HepG2 (cell line): ENCODE results near the gene MVP. TPM values are rescaled to one million over a fixed set of nuclear protein-coding genes. Genes with fewer than 3 reads are reported as not detected.

Experiments used
- ATAC-seq: fragments of 200-7000 bp; cut with Tn5 transposase; 3 replicates; pipeline ENCODE4 v1.9.1; 2020; ENCODE audit warnings: mild to moderate bottlenecking, moderate library complexity
- BruUV-seq: library from RNA; stranded (reverse); fragments of 400-500 nt; replicated peaks from 2 replicates; lab custom pipeline; 2021; lab: Mats Ljungman, UMichigan
- CTCF ChIA-PET: fragments of 300-600 bp; formaldehyde crosslinking; extraction: SDS; loops from one replicate; lab custom pipeline; 2021; ENCODE audit warnings: low total read pairs, inconsistent platforms, low intra/inter-chr PET ratio; lab: Yijun Ruan, JAX
- POLR2A ChIA-PET: fragments of 350-600 bp; sonication (Branson Sonifier 250); formaldehyde crosslinking; loops from one replicate; lab custom pipeline; 2020; ENCODE audit warnings: antibody characterized with exemption, inconsistent platforms; lab: Yijun Ruan, JAX
- DNase-seq: peaks from one replicate; pipeline ENCODE4 v3.0.0-alpha.2; 2015; ENCODE audit warnings: low spot score
- FAIRE-seq: peaks from 3 replicates; lab custom pipeline; 2011; peaks lifted over from hg19 to GRCh38; lab: Jason Lieb, UNC
- H2AFZ ChIP-seq: one replicate; pipeline ENCODE4 v1.6.1; 2011; ENCODE audit warnings: low read length, inconsistent platforms
- H3K27ac ChIP-seq: fragments of 300-600 bp; 3 replicates; pipeline ENCODE4 v1.8.0; 2011; ENCODE audit warnings: mixed run types, mild to moderate bottlenecking, mixed read lengths, low read length, inconsistent platforms; ENCODE audit not compliant: insufficient read depth; ENCODE audit errors: extremely low read length
- H3K27me3 ChIP-seq, 2 experiments: fragments of 200-600 bp in 1 of 2; 2 replicates in 1 of 2; 3 replicates in 1 of 2; pipeline versions ENCODE4 v1.6.0 to v1.8.0; 2011; ENCODE audit warnings: low read length in 2 of 2, mild to moderate bottlenecking in 2 of 2, moderate library complexity in 2 of 2, inconsistent platforms in 1 of 2; ENCODE audit not compliant: insufficient read depth in 2 of 2, control insufficient read depth in 1 of 2
- H3K36me3 ChIP-seq, 2 experiments: fragments of 200-600 bp in 1 of 2; replicated peaks in 1 of 2; 2 replicates in 1 of 2; 3 replicates in 1 of 2; pipeline versions ENCODE4 v1.5.1 to v1.8.0; 2011; ENCODE audit warnings: low read length in 2 of 2, inconsistent platforms in 1 of 2; ENCODE audit not compliant: insufficient read depth in 2 of 2, control insufficient read depth in 1 of 2
- H3K4me1 ChIP-seq: 2 replicates; pipeline ENCODE4 v1.5.1; 2012; ENCODE audit warnings: low read length, inconsistent platforms; ENCODE audit not compliant: insufficient read depth
- H3K4me2 ChIP-seq: 2 replicates; pipeline ENCODE4 v1.6.0; 2011; ENCODE audit warnings: low read depth, low read length, inconsistent platforms
- H3K4me3 ChIP-seq, 3 experiments: fragments of 200-600 bp in 1 of 3; sonication (generic), shearing (Covaris generic) in 1 of 3; replicated peaks in 1 of 3; 2 replicates each; pipeline ENCODE4 v1.5.1; 2011 to 2016; ENCODE audit warnings: low read length in 3 of 3, inconsistent platforms in 2 of 3, low read depth in 2 of 3, mild to moderate bottlenecking in 2 of 3, control low read depth in 1 of 3, mixed read lengths in 1 of 3; ENCODE audit not compliant: insufficient read depth in 1 of 3
- H3K79me2 ChIP-seq: one replicate; pipeline ENCODE4 v1.6.1; 2011; ENCODE audit warnings: low read length, inconsistent platforms; ENCODE audit not compliant: insufficient read depth
- H3K9ac ChIP-seq: 2 replicates; pipeline ENCODE4 v1.6.0; 2011; ENCODE audit warnings: mild to moderate bottlenecking, low read depth, low read length, inconsistent platforms; ENCODE audit not compliant: insufficient read depth
- H3K9me3 ChIP-seq: 2 replicates; pipeline ENCODE4 v1.5.1; 2012; ENCODE audit warnings: mild to moderate bottlenecking, low read length
- H4K20me1 ChIP-seq: 2 replicates; pipeline ENCODE4 v1.6.0; 2011; ENCODE audit warnings: inconsistent platforms, mild to moderate bottlenecking, low read length, moderate library complexity; ENCODE audit not compliant: insufficient read depth
- NR2F1 ChIP-seq, 2 experiments: fragments of 450-650 bp in 1 of 2; formaldehyde crosslinking in 1 of 2; IDR thresholded peaks; 2 replicates each; pipeline versions ENCODE4 v1.5.0 to v1.6.1; 2016 to 2020; ENCODE audit warnings: mild to moderate bottlenecking in 1 of 2, missing compliant biosample characterization in 1 of 2, missing genetic modification reagents in 1 of 2, moderate library complexity in 1 of 2
- POLR2AphosphoS5 ChIP-seq: IDR thresholded peaks from 2 replicates; pipeline ENCODE4 v1.6.1; 2012; ENCODE audit warnings: low read depth, low read length
- POLR2G ChIP-seq: fragments of 200-400 bp; formaldehyde crosslinking; IDR thresholded peaks from 2 replicates; pipeline ENCODE4 v1.6.1; 2018; ENCODE audit warnings: mild to moderate bottlenecking, low read depth, low read length, moderate library complexity
- RFXAP ChIP-seq: sonication (generic); formaldehyde crosslinking; IDR thresholded peaks from 2 replicates; pipeline ENCODE4 v1.4.0; 2020; ENCODE audit warnings: missing genetic modification reagents, borderline replicate concordance
- YEATS4 ChIP-seq: sonication (generic); formaldehyde crosslinking; IDR thresholded peaks from 2 replicates; pipeline ENCODE4 v1.4.0; 2020; ENCODE audit warnings: missing genetic modification reagents, borderline replicate concordance
- ZNF281 ChIP-seq: sonication (generic); formaldehyde crosslinking; IDR thresholded peaks from 2 replicates; pipeline ENCODE4 v1.4.0; 2020; ENCODE audit warnings: missing genetic modification reagents, borderline replicate concordance
- ZNF329 ChIP-seq: sonication (generic); formaldehyde crosslinking; IDR thresholded peaks from 2 replicates; pipeline ENCODE4 v1.9.0; 2021; ENCODE audit warnings: low read depth, mild to moderate bottlenecking, missing genetic modification reagents
- WGBS: methylation state at CpG from one replicate; pipeline ENCODE4 v1.1.6; 2017; ENCODE audit warnings: low lambda C conversion rate; 5-methylcytosine and 5-hydroxymethylcytosine counted together
- in situ Hi-C: cut with HindIII; loops from 2 replicates; pipeline ENCODE4 v1.10.0; 2017; ENCODE audit warnings: low pct_unique_long_range_greater_than_20kb; ENCODE audit not compliant: extremely low pct_ligation_motif_present
- intact Hi-C: fragments of 100-400 bp; cut with micrococcal nuclease; formaldehyde crosslinking; loops from one replicate; pipeline ENCODE4 v1.10.0; 2022; ENCODE audit not compliant: unreplicated experiment
- polyA plus RNA-seq, 8 experiments: library from polyadenylated mRNA; depleted of rRNA in 3 of 8; stranded (reverse) in 7 of 8; unstranded in 1 of 8; fragments of >200 nt; fragmentation: Illumina TruSeq in 4 of 8; extraction: Trizol in 4 of 8; gene quantifications; 2 replicates each; pipeline versions ENCODE4 v1.2.1 to v1.2.3, GENCODE V29; 2011 to 2016; ENCODE audit warnings: low read depth in 4 of 8, missing spikeins in 1 of 8, mixed read lengths in 1 of 8; ENCODE audit not compliant: insufficient read depth in 1 of 8
- total RNA-seq, 5 experiments: library from RNA; depleted of rRNA; stranded (reverse); fragments of >200 nt; fragmentation: Illumina TruSeq; extraction: Trizol; gene quantifications; 2 replicates each; pipeline ENCODE4 v1.2.3, GENCODE V29; 2016; ENCODE audit warnings: low read depth in 1 of 5
- TF ChIP-seq, protein P1 (sequence below): sonication (generic); formaldehyde crosslinking; IDR thresholded peaks from 2 replicates; pipeline ENCODE4 v1.9.0; 2021; ENCODE audit warnings: missing genetic modification reagents, borderline replicate concordance
- TF ChIP-seq, protein P2 (sequence below): IDR thresholded peaks from 2 replicates; pipeline ENCODE4 v1.6.1; 2016; ENCODE audit warnings: missing genetic modification reagents, missing compliant biosample characterization

MVP gene
- total and polyA plus RNA-seq, 2 of the 13 experiments (the other 11 are each of a cell fraction or from before 2014, with no cell fraction given): 22.9 to 43.5 TPM

DNA sequence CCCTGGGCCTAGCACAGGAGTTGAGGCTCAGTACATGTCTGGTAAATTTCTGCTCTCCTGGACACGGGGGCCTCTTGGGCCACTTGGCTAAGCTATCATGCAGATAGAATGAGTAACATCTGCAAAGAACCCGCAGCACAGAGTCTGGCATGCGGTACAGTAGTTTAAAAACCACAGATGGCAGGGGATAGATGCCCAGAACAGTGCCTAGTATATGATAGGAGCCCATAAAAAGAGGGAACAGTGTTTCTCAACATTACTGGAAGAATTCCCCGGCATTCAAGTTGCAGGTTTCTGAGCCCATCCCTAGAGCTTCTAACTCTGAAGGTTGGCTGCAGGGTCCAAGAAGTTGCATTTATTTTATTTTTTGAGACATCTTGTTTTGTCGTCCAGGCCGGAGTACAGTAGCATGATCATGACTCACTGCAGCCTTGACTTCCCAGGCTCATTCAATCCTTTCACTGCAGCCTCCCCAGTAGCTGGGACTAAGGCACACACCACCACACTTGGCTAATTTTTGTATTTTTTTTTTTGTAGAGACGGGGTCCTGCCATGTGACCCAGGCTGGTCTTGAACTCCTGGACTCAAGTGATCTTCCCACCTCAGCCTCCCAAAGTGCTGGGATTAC lies 37.0 kb downstream of the MVP start:
- Histone ChIP-seq H3K9ac (no peak overlapping the region), H3K79me2 (peaks cover 9% of the 10 kb centered on the region), H2AFZ (no peak overlapping the region), H3K27me3 (no peaks in the 10 kb centered on the region), H3K9me3 (no peaks in the 10 kb centered on the region), H3K36me3 (peaks cover 6 to 13% of the 10 kb centered on the region in 2 experiments; a peak in 4 of 5 replicates), H4K20me1 (no peaks in the 10 kb centered on the region; the same call in 1 of the 2 replicates), H3K4me2 (no peak overlapping the region), H3K4me1 (peaks cover 16% of the 10 kb centered on the region), H3K4me3 (no peak overlapping the region), H3K27ac (no peak overlapping the region)
- TF ChIP-seq NR2F1 (CRISPR knock-in tag; IDR thresholded peaks at IDR 0.05) (no peak), POLR2G (peak; percentile 32; the same call in 1 of the 2 replicates), POLR2AphosphoS5 (0 out of 2 replicates have a peak, but pooled peaks have one; percentile 10)
- ATAC-seq (no peak), FAIRE-seq (no peak), DNase-seq (no peak)
- ChIA-PET POLR2A (interaction anchor here (0.7 to 2.9 kb wide), 6 partner anchors 9 to 49 kb away, joined by 3 to 6 read pairs (median 6); partner anchors contain the start of genes ASPHD1, PAGR1 and SEZ6L2), CTCF (no interaction called here)
- in situ Hi-C loops: no loop called here
- 81% methylated on average over 7 of the region's 7 CpGs for WGBS
- intact Hi-C loops: no loop called here
- no TSS peak for BruUV-seq

DNA sequence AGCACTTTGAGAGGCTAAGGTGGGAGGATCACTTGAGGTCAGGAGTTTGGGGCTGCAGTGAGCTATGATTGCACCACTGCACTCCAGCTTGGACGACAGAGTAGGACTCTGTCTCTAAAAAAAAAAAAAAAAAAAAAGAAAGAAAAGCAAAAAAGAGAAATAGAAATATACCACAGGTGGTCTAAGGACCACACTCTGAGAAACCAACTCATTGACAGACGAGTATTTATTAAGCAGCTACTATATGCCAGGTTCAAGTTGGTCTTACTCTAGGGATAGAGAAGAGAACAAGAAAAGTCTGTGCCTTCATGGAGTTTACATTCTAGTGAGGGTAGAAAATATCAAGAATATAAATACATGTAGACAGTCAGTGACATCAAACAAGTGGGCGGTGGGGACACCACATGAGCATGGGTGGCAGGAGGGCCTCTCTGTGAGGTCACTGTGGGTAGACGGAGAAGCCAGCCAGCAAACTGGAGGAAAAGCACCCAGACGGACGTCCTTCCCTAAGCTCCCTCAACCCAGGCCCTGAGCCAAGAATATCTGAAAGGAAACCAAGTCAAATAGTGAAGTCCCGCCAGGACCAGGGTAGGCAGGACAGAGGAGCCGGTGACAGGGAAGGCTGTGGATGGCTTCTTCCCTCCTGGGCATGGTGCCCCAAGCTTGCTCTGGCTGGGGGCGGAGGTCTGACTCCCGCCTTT lies 38.0 kb downstream of the MVP start:
- ChIA-PET CTCF (no interaction called here), POLR2A (interaction anchor here (0.6 to 2.9 kb wide), 5 partner anchors 10 to 51 kb away, joined by 3 to 6 read pairs (median 6); partner anchors contain the start of gene PAGR1)
- Histone ChIP-seq H3K4me2 (no peak overlapping the region), H3K27me3 (no peaks in the 10 kb centered on the region; a peak in 1 of 5 replicates), H4K20me1 (no peaks in the 10 kb centered on the region; the same call in 1 of the 2 replicates), H3K36me3 (peaks cover 6 to 13% of the 10 kb centered on the region in 2 experiments; a peak in 4 of 5 replicates), H3K9me3 (no peaks in the 10 kb centered on the region), H3K4me1 (peaks cover 16% of the 10 kb centered on the region), H3K27ac (no peak overlapping the region), H3K79me2 (peaks cover 13% of the 10 kb centered on the region), H2AFZ (no peak overlapping the region), H3K9ac (no peak overlapping the region), H3K4me3 (no peak overlapping the region)
- FAIRE-seq (no peak), DNase-seq (no peak), ATAC-seq (no peak)
- no TSS peak for BruUV-seq
- 93% methylated on average over 10 of the region's 10 CpGs for WGBS
- intact Hi-C loops: no loop called here
- in situ Hi-C loops: no loop called here
- TF ChIP-seq RFXAP (no peak), ZNF329 (no peak), ZNF281 (CRISPR knock-in tag) (no peak), YEATS4 (CRISPR knock-in tag) (no peak)
- TF ChIP-seq, protein P1, sequence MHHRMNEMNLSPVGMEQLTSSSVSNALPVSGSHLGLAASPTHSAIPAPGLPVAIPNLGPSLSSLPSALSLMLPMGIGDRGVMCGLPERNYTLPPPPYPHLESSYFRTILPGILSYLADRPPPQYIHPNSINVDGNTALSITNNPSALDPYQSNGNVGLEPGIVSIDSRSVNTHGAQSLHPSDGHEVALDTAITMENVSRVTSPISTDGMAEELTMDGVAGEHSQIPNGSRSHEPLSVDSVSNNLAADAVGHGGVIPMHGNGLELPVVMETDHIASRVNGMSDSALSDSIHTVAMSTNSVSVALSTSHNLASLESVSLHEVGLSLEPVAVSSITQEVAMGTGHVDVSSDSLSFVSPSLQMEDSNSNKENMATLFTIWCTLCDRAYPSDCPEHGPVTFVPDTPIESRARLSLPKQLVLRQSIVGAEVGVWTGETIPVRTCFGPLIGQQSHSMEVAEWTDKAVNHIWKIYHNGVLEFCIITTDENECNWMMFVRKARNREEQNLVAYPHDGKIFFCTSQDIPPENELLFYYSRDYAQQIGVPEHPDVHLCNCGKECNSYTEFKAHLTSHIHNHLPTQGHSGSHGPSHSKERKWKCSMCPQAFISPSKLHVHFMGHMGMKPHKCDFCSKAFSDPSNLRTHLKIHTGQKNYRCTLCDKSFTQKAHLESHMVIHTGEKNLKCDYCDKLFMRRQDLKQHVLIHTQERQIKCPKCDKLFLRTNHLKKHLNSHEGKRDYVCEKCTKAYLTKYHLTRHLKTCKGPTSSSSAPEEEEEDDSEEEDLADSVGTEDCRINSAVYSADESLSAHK (CRISPR knock-in tag): no peak
- TF ChIP-seq, protein P2, sequence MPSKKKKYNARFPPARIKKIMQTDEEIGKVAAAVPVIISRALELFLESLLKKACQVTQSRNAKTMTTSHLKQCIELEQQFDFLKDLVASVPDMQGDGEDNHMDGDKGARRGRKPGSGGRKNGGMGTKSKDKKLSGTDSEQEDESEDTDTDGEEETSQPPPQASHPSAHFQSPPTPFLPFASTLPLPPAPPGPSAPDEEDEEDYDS (CRISPR knock-in tag): no peak
